ENCODE results near the gene SPA17. TPM values are rescaled to one million over a fixed set of nuclear protein-coding genes. Genes with fewer than 3 reads are reported as not detected.

Gene SPA17
- total RNA-seq, 1 donor from 2014 or later: 8.5 TPM

GRCh38 chr11:124719534-124719933, 45.8 kb downstream of the SPA17 start:
- peaks cover 28% of the 10 kb centered on the region for H3K4me1 ChIP-seq
- H3K9me3 ChIP-seq: no peaks in the 10 kb centered on the region
- no peak overlapping the region for H3K27ac ChIP-seq
- TF ChIP-seq CTCF (IDR thresholded peaks at IDR 0.05): no peak
- H3K4me3 ChIP-seq: no peak overlapping the region
- H3K36me3 ChIP-seq: no peaks in the 10 kb centered on the region
- intact Hi-C loops (cut with DNase I): no loop called here
- DNase-seq (no peak), ATAC-seq (no peak)
- peaks cover 11% of the 10 kb centered on the region for H3K27me3 ChIP-seq (ENCODE audit: low read depth)

GRCh38 chr11:124722176-124722575, 48.5 kb downstream of the SPA17 start:
- H3K4me3 ChIP-seq: no peak overlapping the region
- H3K9me3 ChIP-seq: no peaks in the 10 kb centered on the region
- ATAC-seq (no peak), DNase-seq (no peak)
- H3K27me3 ChIP-seq (ENCODE audit: low read depth): peaks cover 11% of the 10 kb centered on the region
- no peaks in the 10 kb centered on the region for H3K36me3 ChIP-seq
- intact Hi-C loops (cut with DNase I): no loop called here
- TF ChIP-seq CTCF (IDR thresholded peaks at IDR 0.05): no peak
- H3K4me1 ChIP-seq: peaks cover 41% of the 10 kb centered on the region
- no peak overlapping the region for H3K27ac ChIP-seq

- Histone ChIP-seq H3K4me3 (peak overlapping the region; percentile 30), H3K27me3 (ENCODE audit: low read depth) (no peaks in the 10 kb centered on the region), H3K36me3 (no peaks in the 10 kb centered on the region), H3K9me3 (no peaks in the 10 kb centered on the region), H3K27ac (peak overlapping the region; percentile 61), H3K4me1 (peaks cover 24% of the 10 kb centered on the region)
- TF ChIP-seq CTCF (IDR thresholded peaks at IDR 0.05): no peak
- ATAC-seq (peak; percentile 91 to 95), DNase-seq (peak; percentile 83)
- intact Hi-C loops (cut with DNase I): no loop called here
These were observed 51.4 kb downstream of the SPA17 start for GRCh38 chr11:124724979-124725718.

GRCh38 chr11:124725719-124726105, 52.0 kb downstream of the SPA17 start:
- Histone ChIP-seq H3K9me3 (no peaks in the 10 kb centered on the region), H3K27ac (peak overlapping the region; percentile 61), H3K4me3 (peak overlapping the region; percentile 30), H3K36me3 (no peaks in the 10 kb centered on the region), H3K27me3 (ENCODE audit: low read depth) (no peaks in the 10 kb centered on the region), H3K4me1 (peaks cover 24% of the 10 kb centered on the region)
- intact Hi-C loops (cut with DNase I): no loop called here
- ATAC-seq (peak; percentile 35 to 43), DNase-seq (no peak)
- TF ChIP-seq CTCF (IDR thresholded peaks at IDR 0.05): no peak

- ATAC-seq (peak in 1 of 2 donors; percentile 28), DNase-seq (no peak)
- no peak overlapping the region for H3K4me3 ChIP-seq
- no peaks in the 10 kb centered on the region for H3K36me3 ChIP-seq
- H3K4me1 ChIP-seq: peaks cover 26% of the 10 kb centered on the region
- no peak for TF ChIP-seq CTCF (IDR thresholded peaks at IDR 0.05)
- H3K9me3 ChIP-seq: no peaks in the 10 kb centered on the region
- H3K27me3 ChIP-seq (ENCODE audit: low read depth): no peaks in the 10 kb centered on the region
- peak overlapping the region; percentile 44 for H3K27ac ChIP-seq
- intact Hi-C loops (cut with DNase I): no loop called here
These were observed 53.8 kb downstream of the SPA17 start for GRCh38 chr11:124727474-124727873.
